Heart right ventricle (tissue), 16 donors: Measurements from ENCODE around the gene CFAP299. TPM values are rescaled to one million over a fixed set of nuclear protein-coding genes. Genes with fewer than 3 reads are reported as not detected.
A peak's percentile ranks its signal among the peaks of the same experiment; 100 is the strongest.

Source experiments
- ATAC-seq, 8 donors: fragments of 200-7000 bp; cut with Tn5 transposase; one replicate each; pipeline ENCODE4 v1.9.1; 2020; ENCODE audit warnings: mild to moderate bottlenecking in 8 of 8, moderate library complexity in 8 of 8, moderate number of reproducible peaks in 1 of 8
- DNase-seq, 2 donors: peaks; one replicate each; pipeline ENCODE4 v3.0.0-alpha.2; 2020
- H3K27ac ChIP-seq, 10 donors: fragments of 200-600 bp; sonication (generic) in 2 of 10; one replicate each; pipeline versions ENCODE4 v1.5.0 to v1.8.0; 2020 to 2022; ENCODE audit warnings: mild to moderate bottlenecking in 3 of 10
- H3K27me3 ChIP-seq, 7 donors: fragments of 200-600 bp; one replicate each; pipeline ENCODE4 v1.8.0; 2021 to 2022; ENCODE audit warnings: mild to moderate bottlenecking in 2 of 7
- H3K36me3 ChIP-seq, 9 donors: fragments of 200-600 bp; sonication (generic) in 1 of 9; one replicate each; pipeline versions ENCODE4 v1.5.0 to v1.8.0; 2020 to 2022; ENCODE audit warnings: mild to moderate bottlenecking in 2 of 9
- H3K4me1 ChIP-seq, 9 donors: fragments of 200-600 bp; sonication (generic) in 1 of 9; one replicate each; pipeline versions ENCODE4 v1.5.0 to v1.8.0; 2020 to 2022; ENCODE audit warnings: mild to moderate bottlenecking in 4 of 9
- H3K4me3 ChIP-seq, 10 donors: fragments of 200-600 bp; sonication (generic) in 2 of 10; one replicate each; pipeline versions ENCODE4 v1.5.0 to v1.8.0; 2020 to 2022; ENCODE audit warnings: mild to moderate bottlenecking in 7 of 10, moderate library complexity in 2 of 10
- H3K9me3 ChIP-seq, 11 donors: fragments of 200-600 bp in 10 of 11; sonication (generic) in 2 of 11; one replicate each; pipeline versions ENCODE4 v1.5.0 to v1.8.0; 2013 to 2022; ENCODE audit warnings: mild to moderate bottlenecking in 2 of 11, control low read depth in 1 of 11, moderate library complexity in 1 of 11
- WGBS, 2 donors: extraction: QIAGEN DNeasy Blood & Tissue Kit; methylation state at CpG; one replicate each; pipeline ENCODE4 v1.1.7; 2013; ENCODE audit warnings: inconsistent platforms in 1 of 2; 5-methylcytosine and 5-hydroxymethylcytosine counted together
- intact Hi-C, 10 donors: fragments of 100-400 bp; cut with DNase I; formaldehyde crosslinking; loops; one replicate each; pipeline versions ENCODE4 v1.11.1 to v1.14.2; 2022
- polyA plus RNA-seq, 2 donors: library from polyadenylated mRNA; stranded (reverse); fragments of 200-250 nt; gene quantifications; one replicate each; pipeline ENCODE4 v1.2.3, GENCODE V29; 2013
- total RNA-seq, 10 donors: library from RNA; stranded (reverse); fragmentation: NEBNext Ultra II Directional in 3 of 10; extraction: Animal tissue kit (Norgen Biotek cat#: 25700) in 3 of 10; gene quantifications; one replicate each; pipeline versions ENCODE4 v1.2.1 to v1.2.4, GENCODE V29; 2021 to 2023
- TF ChIP-seq, protein P1 (sequence below), 9 donors: fragments of 200-600 bp; sonication (generic) in 2 of 9; IDR thresholded peaks; one replicate each; pipeline versions ENCODE4 v1.5.0 to v1.8.0; 2021 to 2022; ENCODE audit warnings: antibody characterized with exemption in 9 of 9, mild to moderate bottlenecking in 5 of 9, moderate library complexity in 1 of 9
- donor health status: Arrhythmogenic right ventricular cardiomyopathy.
- donor health status: ischemic (EF 13 %, LVEDD 7.1; RV severe dilation, severe dysfunction).
- donor health status: healthy with polysubstance abuse.
- donor health status: DM: no; HTN: yes; CAD: no.
- donor health status: DM: no; HTN: no; CAD: no.
- donor health status: ischemic (EF 25% LVEDD 6.9; RV normal size, moderate dysfunction).
- donor health status: ischemic (EF 25% LVEDD 5.7; RV mildly dilated, moderate dysfunction).
- donor health status: healthy.
- donor health status: DM: yes; HTN: yes; CAD: no.
- donor health status: Ischemic cardiomyopathy.
- donor health status: ischemic (EF 35%, LVEDD 5.7; RV mildly dilated, moderate dysfunction).
- donor health status: nonischemic (EF 11% LVEDD 7.7; RV severe dilation, severe dysfunction).
- donor health status: DM: yes; HTN: yes; CAD: no.
- donor health status: PGD.
- donor health status: ischemic (EF 29% LVEDD 5.4; RV normal size, mild dysfunction).
- donor health status: nonischemic (EF 23%, LVEDD 6.1; RV moderate dilation, normal function).

The CFAP299 gene
- total and polyA plus RNA-seq, 12 donors = 0.93 TPM; not detected in 11

DNA sequence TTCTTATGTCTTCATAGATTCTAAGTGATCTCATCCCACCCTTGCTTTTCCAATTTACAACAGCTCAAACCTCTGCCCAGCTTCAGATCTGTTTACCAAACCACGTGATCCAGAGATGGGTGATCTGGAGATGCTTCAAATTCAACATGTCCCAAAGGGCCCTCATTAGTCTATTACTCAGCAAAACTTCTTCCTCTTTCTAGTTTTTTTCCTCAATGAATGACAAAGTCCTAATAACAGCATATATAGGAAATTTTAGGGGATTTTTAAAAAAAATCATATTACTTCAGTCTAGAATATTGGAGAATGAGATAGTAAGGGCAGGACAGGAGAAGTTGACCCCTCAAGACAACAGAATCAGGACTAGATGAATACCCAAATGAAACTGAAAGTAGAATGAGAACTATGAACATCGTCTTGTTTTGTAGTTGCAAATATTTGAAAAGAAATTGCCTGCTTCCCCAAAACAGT is 127.1 kb downstream of the CFAP299 start:
- DNase-seq (no peak), ATAC-seq (no peak)
- TF ChIP-seq, protein P1, sequence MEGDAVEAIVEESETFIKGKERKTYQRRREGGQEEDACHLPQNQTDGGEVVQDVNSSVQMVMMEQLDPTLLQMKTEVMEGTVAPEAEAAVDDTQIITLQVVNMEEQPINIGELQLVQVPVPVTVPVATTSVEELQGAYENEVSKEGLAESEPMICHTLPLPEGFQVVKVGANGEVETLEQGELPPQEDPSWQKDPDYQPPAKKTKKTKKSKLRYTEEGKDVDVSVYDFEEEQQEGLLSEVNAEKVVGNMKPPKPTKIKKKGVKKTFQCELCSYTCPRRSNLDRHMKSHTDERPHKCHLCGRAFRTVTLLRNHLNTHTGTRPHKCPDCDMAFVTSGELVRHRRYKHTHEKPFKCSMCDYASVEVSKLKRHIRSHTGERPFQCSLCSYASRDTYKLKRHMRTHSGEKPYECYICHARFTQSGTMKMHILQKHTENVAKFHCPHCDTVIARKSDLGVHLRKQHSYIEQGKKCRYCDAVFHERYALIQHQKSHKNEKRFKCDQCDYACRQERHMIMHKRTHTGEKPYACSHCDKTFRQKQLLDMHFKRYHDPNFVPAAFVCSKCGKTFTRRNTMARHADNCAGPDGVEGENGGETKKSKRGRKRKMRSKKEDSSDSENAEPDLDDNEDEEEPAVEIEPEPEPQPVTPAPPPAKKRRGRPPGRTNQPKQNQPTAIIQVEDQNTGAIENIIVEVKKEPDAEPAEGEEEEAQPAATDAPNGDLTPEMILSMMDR (IDR thresholded peaks at IDR 0.05) = no peak
- Histone ChIP-seq H3K36me3 (no peaks in the 10 kb centered on the region), H3K27me3 (no peaks in the 10 kb centered on the region), H3K4me1 (no peaks in the 10 kb centered on the region), H3K4me3 (peak overlapping the region in 4 of 10 donors; percentile 8 to 32 (median 16)), H3K9me3 (no peaks in the 10 kb centered on the region), H3K27ac (peak overlapping the region in 1 of 10 donors; percentile 49)
- 53 to 64% methylated on average over 2 of the region's 2 CpGs for WGBS, 2 donors
- intact Hi-C loops = no loop called here

GRCh38 chr4:80463509-80463908 is 128.0 kb downstream of the CFAP299 start:
- Histone ChIP-seq H3K4me1 (no peaks in the 10 kb centered on the region), H3K36me3 (no peaks in the 10 kb centered on the region), H3K4me3 (no peak overlapping the region), H3K9me3 (no peaks in the 10 kb centered on the region), H3K27me3 (no peaks in the 10 kb centered on the region), H3K27ac (peak overlapping the region in 1 of 10 donors; percentile 49)
- no peak for ATAC-seq
- intact Hi-C loops = no loop called here
- WGBS, 2 donors = 57 to 65% methylated on average over 4 of the region's 4 CpGs
- DNase-seq = no peak
- TF ChIP-seq, protein P1 (IDR thresholded peaks at IDR 0.05) = no peak

DNA sequence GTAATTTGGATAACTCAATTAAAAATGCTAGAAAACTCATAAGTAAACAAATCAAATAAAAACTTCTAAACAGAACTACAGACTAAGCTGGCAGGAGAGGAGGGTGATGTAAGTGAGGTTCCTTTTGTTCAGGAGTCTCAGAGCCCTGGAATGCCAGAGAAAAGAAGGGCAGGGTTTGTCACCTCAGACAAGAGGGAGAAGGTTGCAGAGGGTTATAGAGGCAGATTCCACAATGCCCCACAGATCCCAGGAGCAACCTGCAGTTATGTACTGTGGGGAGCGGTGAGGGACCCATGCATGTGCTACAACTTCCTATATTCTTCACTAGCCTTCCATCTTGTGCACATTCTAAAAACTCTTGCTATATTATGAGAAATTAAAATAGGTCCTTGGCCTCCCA is 129.7 kb downstream of the CFAP299 start:
- ATAC-seq (no peak), DNase-seq (no peak)
- H3K36me3 ChIP-seq = no peaks in the 10 kb centered on the region
- H3K27me3 ChIP-seq = no peaks in the 10 kb centered on the region
- H3K4me1 ChIP-seq = no peaks in the 10 kb centered on the region
- no peaks in the 10 kb centered on the region for H3K9me3 ChIP-seq
- no peak overlapping the region for H3K27ac ChIP-seq
- 98 to 100% methylated on average over 1 of the region's 1 CpG for WGBS, 2 donors
- H3K4me3 ChIP-seq = no peak overlapping the region
- TF ChIP-seq, protein P1 (IDR thresholded peaks at IDR 0.05) = no peak
- intact Hi-C loops = no loop called here

DNA sequence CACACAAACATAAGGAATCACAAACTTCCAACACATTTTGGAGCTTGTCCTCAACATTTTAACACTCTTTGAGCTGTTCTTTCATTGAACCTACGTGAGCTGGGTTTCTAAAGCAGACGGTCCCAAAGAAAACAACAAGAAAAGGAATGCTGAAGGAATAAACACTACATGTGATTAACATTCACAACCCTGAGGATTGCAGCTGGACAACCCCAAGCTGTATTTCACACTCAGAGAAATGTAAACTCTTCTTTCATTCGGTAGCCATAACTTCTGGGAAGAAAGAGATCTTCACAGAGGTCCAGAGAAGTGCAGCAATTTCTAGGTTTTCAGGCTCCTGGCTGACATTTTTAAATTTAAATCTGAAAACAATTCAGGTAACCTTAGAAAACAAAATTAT is 130.2 kb downstream of the CFAP299 start:
- Histone ChIP-seq H3K4me3 (no peak overlapping the region), H3K36me3 (no peaks in the 10 kb centered on the region), H3K4me1 (no peaks in the 10 kb centered on the region), H3K9me3 (no peaks in the 10 kb centered on the region), H3K27me3 (no peaks in the 10 kb centered on the region), H3K27ac (no peak overlapping the region)
- TF ChIP-seq, protein P1 (IDR thresholded peaks at IDR 0.05) = no peak
- DNase-seq (no peak), ATAC-seq (no peak)
- WGBS, 2 donors = 82% methylated on average over 3 of the region's 3 CpGs
- intact Hi-C loops = no loop called here
